GM21737 (cell line): ENCODE data around the gene RUVBL2.

Experiments
- ATAC-seq: cut with Tn5 transposase; IDR thresholded peaks from one replicate; pipeline ENCODE4 v1.9.1; 2021; ENCODE audit warnings: mild to moderate bottlenecking, moderate library complexity; ENCODE audit not compliant: unreplicated experiment

Gene RUVBL2

DNA sequence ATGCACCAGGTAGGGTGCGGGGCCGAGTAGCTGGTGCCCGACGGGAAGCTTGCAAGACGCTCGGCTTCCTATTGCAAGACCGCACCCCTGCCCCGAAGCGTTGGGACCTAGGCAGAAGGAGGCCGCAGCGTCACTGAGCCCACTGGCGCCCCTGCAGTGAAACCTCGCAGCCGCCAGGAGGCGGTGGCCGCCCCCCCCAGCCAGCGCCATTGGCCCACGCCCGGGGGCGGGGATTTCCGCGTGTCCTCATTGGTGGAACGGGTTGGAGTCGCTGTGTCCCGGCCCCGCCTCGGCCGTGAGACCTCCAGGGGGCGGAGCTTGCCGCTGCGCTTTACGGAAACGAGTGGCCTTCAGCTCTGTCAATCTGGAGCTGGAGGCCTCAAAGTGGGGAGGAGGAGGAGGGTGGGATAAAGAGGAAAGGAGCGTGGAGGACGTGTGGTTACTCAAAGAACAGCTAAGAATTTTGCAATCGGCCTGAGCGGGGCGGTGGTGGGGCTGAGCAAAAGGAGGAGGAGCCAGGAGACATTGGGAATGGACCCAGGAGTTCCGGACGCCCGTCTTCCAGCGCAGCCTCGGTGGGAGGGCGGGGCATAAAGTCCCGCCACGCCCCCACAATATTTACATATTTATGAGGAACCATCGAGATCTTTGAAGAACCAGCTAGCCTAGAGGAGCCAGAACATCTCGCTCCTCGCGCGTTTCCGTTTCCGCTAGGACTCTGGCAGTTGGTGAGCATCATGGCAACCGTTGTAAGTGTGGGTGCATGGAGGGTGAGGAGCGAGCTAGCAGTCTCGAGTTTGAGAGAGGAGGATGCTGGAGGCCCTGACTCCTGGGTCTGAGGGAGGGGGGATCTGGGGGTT lies at the start of gene RUVBL2, which contains the start of gene GYS1:
TSS of gene RUVBL2 (plus strand) at position 713 of the 860 bp plus-strand sequence. CDS start at position 738, 25 bp downstream.
TSS of gene GYS1 (minus strand) at position 135 of the 860 bp plus-strand sequence. CDS start 197 bp downstream, outside the sequence.
- peak; percentile 81 for ATAC-seq

DNA sequence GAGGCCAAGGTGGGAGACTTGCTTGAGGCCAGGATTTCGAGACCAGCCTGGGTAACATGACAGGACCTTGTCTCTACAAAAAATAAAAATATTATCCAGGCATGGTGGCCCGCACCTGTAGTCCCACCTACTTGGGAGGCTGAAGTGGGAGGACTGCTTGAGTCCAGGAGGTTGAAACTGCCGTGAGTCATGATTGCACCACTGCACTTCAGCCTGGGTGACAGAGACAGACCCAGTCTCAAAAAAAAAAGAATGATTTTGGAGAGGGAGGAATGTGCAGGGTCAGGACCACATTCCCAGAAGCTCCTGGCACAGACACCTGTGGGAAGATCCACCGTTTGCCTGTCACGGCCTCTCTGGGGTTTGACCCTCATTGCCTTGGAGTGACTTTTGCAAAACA lies 48.3 kb upstream of the RUVBL2 start:
- no peak for ATAC-seq

DNA sequence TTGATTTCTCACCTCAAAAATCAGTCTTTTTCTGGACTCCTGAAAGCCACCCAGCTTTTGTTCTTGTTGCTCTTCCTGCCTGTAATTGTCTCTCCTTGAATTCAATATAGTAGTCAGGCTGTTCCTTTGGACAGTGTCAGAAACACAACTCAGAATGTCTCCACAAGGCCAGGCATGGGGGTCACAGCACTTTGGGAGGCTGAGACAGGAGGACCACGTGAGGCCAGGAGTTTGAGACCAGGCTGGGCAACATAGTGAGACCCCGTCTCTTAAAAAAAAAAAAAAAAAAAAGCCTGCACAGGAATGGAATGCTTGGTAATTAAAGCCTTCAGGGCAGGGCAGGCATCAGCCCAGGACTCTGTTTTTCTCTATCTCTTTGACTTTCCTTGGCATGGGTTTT lies 47.9 kb upstream of the RUVBL2 start:
- ATAC-seq, result no peak

DNA sequence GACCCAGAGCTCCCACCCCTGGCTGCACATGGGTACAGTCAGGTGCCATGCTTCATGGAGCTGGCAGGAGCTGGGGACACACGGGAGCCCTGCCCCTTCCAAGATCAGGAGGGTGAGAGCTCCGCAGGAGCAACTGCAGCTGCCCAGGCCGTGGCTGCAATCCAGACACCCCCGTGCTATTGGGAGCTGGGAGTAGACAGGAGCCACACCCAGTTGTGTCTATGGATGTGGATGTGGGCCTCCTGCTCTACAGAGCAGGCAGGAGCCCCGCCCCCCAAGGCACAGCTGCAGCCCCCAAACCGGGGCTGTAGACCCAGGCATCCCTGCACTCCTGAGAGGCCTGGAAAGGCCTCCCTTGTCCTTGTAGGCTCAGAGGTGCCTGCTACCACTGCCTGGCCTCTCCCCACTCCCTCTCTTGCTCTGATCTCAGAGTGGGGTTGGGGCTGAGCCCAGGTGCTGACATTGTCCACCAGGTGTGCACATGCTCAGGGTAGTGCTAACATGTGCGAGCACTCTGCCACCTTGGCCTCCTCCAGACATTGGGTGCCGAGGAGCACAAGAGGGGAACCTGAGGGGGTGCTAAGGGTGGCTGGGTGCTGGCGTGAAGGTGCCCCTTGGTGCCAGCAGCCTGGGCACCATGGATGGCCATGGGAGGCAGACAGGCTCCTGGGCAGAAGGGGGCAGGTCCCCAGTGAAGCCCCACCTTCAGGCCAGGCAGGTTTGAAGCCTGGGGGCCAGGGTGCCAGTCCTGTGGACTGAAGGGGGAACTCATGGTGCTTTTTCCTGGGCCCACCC lies 47.0 kb upstream of the RUVBL2 start:
- ATAC-seq, result no peak

DNA sequence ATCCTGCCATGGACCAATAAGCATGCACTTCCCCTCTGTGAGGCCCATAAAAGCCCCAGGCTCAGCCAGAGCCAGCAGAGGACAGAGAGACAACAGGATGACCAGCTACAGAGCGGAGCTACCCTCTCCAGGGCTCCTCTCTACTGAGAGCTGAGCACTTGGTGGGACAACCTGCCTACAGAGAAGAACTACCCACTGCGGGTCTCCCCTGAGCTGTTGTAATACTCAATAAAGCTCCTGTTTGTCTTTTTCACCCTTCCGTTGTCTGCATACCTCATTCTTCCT lies 46.5 kb upstream of the RUVBL2 start:
- no peak for ATAC-seq

DNA sequence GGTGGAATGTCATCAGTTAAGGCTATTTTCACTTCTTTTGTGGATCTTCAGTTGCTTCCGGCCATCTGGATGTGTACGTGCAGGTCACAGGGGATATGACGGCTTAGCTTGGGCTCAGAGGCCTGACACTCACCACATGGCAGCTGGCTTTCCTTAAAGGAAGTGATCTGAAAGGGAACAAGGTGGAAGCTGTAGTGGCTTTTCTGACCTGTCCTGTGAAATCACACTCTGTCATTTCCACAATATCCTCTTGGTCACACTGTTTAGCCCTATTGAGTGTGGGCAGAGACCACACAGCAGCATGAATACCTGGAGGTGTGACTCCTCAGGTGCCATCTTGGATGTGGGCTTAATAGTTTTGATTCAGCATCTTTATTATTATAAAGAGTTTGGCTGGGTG lies 43.5 kb upstream of the RUVBL2 start:
- no peak for ATAC-seq

DNA sequence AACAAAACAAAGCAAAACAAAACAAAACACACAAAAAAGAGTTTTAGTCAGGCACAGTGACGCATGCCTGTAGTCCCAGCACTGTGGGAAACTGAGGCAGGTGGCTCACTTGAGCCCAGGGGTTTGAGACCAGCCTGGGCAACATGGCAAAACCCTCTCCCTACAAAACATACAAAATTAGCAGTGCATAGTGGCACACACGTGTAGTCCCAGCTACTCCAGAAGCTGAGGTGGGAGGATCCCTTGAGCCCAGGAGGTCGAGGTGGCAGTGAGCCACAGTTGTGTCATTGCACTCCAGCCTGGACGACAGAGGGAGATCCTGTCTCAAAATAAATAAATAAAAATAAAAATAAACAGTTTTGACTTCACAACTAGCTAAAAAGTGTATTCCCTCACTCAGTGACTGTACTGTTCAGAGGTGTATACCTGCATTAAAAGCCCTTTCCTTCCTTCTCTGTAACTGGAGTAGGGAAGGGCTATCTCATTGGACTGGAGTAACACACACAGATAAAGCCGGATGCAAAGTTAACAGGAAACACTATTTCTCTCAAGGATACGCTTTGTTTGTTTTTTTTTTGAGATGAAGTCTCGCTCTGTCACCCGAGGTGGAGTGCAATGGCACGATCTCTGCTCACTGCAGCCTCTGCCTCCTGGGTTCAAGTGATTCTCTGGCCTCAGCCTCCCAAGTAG lies 42.7 kb upstream of the RUVBL2 start:
- ATAC-seq, result no peak

DNA sequence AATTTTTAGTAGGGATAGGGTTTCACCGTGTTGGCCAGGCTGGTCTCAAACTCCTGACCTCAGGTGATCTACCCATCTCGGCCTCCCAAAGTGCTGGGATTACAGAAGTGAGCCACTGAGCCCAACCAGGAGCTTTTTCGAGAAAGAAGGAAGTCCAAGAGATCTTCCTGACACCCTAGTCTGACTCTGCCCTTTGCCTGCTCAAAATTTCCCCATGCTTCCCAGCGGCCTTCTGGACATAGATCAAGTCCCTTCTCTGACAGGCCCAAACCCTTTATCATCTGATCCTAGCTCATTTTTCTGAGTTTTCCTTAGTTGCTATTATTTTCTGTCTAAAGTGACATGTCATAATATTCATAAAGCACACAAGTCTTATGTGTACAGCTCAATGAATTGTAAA lies 40.5 kb upstream of the RUVBL2 start:
- no peak for ATAC-seq

DNA sequence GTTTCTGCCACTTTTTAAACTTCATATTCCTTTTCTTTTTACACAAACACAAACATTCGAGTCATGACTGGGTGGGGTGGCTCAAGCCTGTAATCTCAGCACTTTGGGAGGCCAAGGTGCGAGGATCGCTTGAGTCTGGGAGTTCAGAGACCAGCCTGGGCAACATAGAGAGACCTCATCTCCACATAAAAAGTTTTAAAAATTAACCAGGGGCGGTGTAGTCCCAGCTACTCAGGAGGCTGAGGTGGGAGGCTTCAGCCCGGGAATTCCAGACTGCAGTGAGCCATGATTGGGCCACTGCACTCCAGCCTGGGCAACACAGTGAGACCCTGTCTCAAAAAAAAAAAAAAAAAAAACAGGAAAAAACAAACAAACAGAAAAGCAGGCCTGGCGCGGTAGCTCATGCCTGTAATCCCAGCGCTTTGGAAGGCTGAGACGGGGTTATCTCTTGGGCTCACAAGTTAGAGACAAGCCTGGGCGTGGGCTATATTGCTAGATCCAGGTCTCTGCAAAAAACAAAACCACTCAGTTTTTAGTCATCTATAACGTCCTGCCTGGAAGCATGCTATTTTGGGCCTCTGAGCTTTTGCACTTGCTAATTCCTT lies 39.6 kb upstream of the RUVBL2 start:
- no peak for ATAC-seq

DNA sequence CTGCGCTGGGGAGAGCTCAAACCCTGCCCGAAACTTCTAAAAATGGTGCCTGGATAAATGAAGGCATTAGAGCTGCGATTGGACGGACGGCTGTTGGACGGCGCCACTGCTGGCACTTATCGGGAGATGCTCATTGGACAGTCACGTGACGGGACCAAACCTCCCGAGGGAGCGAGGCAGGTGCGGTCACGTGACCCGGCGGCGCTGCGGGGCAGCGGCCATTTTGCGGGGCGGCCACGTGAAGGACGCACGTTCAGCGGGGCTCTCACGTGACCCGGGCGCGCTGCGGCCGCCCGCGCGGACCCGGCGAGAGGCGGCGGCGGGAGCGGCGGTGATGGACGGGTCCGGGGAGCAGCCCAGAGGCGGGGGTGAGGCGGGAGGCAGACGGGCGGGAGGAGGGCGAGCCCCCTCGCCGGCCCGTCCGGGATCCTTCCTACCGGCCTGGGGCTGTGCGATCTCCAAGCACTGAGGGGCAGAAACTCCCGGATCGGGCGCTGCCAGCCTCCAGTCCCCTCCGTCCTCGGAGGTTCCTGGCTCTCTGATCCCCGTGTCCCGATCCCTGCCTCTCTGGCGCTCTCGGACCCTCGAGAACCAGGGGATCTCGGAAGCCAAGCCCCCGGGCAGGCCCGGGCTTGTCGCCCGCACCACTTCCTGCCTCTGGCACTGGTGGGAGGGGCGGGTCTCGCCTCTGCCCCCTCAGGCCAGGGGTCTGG lies 38.9 kb upstream of the RUVBL2 start, which contains the start of gene BAX:
TSS of gene BAX (plus strand) at position 281 of the 713 bp plus-strand sequence. CDS start at position 335, 54 bp downstream.
- peak; percentile 88 for ATAC-seq

DNA sequence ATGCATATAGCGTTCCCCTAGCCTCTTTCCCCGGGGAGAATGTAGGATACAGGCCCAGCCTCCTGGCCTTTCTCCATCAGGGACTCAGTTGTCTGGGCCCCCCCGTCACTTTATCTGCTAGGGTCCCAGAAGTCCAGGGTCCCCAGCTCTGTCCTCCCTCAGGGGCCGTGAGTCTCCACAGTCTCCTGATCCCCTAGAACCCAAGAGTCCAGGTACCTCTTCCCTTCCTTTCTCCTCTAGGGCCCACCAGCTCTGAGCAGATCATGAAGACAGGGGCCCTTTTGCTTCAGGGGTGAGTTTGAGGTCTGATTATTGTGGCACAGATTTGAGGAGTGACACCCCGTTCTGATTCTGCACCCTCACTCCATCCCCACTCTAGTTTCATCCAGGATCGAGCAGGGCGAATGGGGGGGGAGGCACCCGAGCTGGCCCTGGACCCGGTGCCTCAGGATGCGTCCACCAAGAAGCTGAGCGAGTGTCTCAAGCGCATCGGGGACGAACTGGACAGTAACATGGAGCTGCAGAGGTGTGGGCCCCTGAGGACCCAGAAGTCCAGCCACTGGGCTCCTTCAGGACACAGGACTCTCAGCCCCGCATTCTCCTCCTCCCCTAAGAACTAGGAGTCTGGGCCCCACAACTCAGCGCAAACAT lies 38.3 kb upstream of the RUVBL2 start:
- peak; percentile 21 for ATAC-seq

DNA sequence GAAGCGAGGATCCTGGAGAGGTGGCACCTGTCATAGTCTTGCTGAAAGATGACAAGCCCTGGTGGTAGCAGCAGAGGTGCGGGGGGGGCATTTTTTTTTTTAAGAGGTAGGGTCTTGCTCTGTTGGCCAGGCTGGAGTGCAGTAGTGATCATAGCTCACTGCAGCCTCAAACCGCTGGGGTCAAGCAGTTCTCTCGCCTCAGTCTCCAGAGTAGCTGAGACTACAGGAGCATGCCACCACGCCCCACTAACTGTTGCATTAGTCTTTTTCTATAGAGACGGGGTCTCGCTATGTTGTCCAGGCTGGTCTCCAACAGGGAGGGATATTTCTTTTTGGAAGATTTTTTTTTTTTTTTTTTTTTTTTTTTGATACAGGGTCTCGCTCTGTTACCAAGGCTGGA lies 35.7 kb upstream of the RUVBL2 start:
- no peak for ATAC-seq

DNA sequence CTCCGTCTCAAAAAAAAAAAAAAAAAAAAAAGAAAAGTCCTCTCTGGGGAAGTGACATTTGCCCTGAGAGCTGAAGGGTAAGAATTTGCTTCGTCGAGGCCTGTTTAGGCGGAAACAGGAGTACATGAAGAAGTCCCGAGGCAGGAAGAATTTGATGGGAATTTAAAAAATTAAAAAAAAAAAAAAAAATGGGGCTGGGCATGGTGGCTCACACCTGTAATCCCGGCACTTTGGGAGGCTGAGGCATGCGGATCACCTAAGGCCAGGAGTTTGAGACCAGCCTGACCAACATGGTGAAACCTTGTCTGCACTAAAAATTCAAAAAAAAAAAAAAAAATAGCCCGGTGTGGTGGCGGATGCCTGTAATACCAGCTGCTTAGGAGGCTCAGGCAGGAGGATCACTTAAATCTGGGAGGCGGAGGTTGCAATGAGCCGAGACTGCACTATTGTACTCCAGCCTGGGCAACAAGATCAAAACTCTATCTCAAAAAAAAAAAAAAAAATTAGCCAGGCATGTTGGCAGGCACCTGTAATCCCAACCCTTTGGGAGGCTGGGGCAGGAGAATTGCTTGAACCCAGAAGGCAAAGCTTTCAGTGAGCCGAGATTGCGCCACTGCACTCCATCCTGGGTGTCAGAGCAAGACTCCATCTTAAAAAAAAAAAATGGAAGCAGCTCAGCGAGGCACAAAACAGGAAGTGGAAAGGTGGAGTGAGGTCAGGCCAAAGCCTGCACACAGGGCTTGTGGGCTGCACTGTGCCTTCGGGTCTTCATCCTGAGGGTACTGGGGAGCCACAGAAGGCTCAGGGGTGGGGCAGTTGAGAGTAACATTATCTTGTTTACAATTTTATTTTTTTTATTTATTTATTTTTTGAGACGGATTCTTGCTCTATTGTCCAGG lies 34.1 kb upstream of the RUVBL2 start:
- ATAC-seq, result no peak

DNA sequence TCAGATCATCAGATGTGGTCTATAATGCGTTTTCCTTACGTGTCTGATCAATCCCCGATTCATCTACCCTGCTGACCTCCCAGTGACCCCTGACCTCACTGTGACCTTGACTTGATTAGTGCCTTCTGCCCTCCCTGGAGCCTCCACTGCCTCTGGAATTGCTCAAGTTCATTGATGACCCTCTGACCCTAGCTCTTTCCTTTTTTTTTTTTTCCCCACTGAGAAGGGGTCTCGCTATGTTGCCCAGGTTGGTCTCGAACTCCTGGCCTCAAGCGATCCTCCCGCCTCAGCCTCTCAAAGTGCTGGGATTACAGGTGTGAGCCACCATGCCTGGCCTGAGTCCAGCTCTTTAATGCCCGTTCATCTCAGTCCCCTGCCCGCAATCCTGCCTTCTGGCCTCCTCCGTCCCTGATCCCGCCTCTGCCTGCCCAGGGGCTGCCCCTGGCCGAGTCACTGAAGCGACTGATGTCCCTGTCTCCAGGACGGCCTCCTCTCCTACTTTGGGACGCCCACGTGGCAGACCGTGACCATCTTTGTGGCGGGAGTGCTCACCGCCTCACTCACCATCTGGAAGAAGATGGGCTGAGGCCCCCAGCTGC lies 32.5 kb upstream of the RUVBL2 start:
- no peak for ATAC-seq

DNA sequence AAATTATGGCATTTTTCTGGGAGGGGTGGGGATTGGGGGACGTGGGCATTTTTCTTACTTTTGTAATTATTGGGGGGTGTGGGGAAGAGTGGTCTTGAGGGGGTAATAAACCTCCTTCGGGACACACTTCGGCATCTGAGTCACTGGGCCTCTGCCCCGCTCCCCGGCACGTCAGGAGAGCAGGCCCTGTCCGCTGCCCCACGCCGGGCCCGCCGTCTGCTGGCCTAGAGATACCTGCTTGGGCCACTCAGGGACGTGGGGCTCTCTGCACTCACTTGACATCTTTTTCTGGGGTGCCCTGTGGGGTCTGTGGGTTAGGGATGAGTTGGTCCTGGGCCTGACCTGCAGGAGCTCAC lies 32.0 kb upstream of the RUVBL2 start:
- no peak for ATAC-seq

DNA sequence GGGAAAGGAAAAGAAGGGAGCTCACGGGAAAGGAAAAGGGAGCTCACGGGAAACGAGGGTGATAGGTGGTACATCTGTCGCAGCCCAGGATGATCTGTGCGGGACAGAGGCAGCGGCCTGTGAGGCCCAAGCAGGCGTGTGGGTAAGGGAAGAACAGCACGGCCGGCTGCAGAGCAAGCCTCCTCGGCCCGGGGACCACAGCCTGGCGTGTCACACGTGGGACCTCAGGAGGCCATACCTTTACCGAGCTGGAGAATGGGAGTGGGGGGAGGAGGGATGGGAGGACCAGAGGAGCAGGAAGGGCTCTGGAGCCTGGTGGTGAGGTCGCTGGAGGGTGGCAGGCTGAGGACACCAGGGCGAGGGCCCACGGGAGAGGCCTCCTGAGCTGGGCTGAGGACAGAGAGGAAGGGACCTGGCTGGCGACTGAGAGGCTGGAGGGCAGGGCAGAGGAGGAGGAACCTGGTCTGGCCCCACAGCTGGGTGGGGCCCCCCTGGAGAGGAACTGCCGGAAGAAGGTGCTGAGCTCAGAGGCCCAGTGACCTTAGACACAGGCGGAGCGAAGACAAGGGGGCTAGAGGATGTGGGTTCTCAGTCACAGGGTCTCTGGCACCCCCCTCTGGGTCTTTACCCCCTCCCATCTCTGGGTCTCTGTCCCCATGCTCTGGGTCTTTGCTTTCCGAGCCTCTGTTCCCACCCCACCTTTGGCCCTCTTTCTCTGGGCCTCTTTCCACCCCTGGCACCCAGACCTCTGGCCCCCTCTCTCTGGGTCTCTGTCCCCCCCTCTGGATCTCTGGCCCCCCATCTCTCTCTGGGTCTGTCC lies 31.4 kb upstream of the RUVBL2 start:
- ATAC-seq, result peak; percentile 33

DNA sequence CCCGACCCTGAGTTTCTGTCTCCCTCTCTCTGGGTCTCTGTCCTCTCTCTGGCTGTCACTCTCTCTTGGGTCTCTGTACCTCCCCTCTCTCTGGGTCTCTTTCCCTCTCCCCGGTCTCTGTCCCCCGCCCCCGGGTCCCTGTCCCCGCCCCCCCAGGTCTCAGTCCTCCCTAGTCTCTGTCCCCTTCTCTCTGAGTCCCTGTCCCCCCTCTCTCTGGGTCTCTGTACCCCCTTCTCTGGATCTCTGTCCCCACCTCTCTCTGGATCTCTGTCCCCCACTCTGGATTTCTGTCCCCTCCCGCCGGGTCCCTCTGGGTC lies 30.9 kb upstream of the RUVBL2 start:
- no peak for ATAC-seq
